LNCAP (cell line): ENCODE results near the gene MOV10L1.
A peak's percentile ranks its signal among the peaks of the same experiment; 100 is the strongest.

Experiments used
- TF ChIP-seq, protein P1 (sequence below): fragments of 450-650 bp; IDR thresholded peaks from 2 replicates; pipeline ENCODE4 v1.5.1; 2017; ENCODE audit warnings: mild to moderate bottlenecking

Gene MOV10L1

DNA sequence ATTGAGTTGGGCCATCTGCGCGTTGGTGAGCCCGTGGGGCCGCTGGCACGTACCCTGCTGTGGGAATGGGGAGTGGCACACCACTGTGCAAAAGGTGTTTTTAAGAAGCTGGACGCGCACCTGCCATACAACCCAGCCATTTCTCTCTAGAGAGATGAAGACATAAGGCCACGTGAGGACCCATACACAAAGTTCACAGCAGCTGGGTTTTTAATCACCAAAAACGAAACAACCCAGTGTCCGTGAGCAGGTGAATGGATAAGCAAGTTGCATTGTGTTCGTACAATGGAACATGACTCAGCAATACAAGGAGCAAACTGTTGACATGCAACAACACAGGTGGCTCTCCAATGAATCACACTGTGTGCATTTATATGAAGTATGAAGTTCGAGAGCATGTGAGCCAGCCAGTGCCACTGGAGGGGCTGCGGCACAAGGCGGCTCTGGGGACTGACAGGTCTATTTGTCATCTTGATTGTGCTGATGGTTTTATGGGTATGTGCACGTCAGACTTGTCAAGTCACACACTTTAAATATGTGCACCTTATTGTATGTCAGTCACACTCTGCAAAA, 50.1 kb downstream of the MOV10L1 start:
- TF ChIP-seq, protein P1, sequence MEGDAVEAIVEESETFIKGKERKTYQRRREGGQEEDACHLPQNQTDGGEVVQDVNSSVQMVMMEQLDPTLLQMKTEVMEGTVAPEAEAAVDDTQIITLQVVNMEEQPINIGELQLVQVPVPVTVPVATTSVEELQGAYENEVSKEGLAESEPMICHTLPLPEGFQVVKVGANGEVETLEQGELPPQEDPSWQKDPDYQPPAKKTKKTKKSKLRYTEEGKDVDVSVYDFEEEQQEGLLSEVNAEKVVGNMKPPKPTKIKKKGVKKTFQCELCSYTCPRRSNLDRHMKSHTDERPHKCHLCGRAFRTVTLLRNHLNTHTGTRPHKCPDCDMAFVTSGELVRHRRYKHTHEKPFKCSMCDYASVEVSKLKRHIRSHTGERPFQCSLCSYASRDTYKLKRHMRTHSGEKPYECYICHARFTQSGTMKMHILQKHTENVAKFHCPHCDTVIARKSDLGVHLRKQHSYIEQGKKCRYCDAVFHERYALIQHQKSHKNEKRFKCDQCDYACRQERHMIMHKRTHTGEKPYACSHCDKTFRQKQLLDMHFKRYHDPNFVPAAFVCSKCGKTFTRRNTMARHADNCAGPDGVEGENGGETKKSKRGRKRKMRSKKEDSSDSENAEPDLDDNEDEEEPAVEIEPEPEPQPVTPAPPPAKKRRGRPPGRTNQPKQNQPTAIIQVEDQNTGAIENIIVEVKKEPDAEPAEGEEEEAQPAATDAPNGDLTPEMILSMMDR = no peak

DNA sequence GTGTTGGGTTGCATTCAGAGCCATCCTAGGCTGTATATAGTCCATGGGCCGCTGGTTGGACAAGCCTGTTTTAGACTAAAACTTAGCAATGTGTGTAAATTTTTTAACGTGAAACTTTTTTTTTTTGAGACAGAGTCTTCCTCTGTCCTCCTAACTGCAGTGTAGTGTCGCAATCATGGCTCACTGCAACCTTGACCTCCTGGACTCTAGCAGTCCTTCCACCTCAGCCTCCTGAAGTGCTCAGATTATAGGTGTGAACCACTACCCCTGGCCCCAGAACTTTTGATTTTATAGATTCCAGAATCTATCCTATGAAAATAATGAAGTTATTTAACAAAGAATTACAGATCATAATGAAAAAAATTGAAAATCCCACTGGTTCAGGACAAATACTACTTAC, 50.8 kb downstream of the MOV10L1 start:
- TF ChIP-seq, protein P1 = no peak

DNA sequence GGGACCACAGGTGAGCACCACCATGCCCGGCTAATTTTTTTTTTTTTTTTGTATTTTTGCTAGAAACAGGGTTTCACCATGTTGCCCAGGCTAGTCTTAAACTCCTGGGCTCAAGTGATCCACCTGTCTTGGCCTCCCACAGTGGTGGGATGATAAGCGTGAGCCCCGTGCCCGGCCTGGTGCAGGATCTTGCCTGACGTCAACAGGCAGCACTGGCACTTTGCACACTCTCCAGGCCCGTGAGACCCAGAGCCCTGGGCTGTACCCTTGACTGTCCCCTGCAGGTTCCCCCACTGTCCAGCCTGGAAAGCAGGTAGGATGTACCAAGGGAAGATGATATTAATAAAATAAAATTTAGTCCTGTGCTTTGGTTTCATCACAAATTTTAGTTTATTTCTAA, 51.7 kb downstream of the MOV10L1 start:
- TF ChIP-seq, protein P1 = no peak

DNA sequence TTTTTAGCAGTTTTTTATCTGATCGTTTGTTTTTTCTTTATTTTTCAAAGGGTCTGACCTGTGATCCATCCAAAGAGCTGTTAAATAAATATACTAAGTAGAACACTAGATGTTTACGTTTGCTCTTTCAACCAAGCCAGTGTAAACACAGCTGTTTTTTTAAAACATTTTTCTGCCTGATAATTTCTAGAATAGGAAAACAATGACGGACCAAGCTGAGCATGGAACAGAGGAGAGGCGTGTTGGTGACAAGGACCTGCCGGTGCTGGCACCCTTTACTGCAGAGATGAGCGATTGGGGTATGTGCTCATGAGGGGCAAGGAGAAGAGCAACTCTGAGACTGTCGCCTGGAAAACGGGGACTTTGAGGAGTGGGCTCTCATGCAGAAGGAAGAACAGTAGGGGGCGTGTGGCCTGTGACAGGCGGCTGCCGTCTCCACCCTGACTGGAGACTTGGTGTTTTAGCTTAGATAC, 52.1 kb downstream of the MOV10L1 start:
- TF ChIP-seq, protein P1 = peak; percentile 56; the same call in 1 of the 2 replicates

DNA sequence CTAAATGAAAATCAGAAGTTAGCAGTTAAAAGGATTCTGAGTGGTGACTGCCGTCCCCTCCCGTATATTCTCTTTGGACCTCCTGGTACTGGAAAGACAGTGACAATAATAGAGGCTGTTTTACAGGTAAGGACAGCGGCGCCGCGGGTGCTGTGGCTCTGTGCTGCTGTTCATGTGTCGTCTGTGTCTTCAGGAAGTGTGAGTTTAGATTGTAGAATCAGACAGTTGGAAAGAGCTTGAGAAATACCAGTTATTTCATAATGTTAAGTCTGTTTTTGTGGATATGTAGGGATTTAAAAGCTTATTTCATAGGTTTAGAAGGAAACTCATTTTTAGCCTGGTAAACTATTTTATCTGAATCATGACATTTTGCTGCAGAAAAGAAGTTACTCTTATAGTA, 53.3 kb downstream of the MOV10L1 start:
- TF ChIP-seq, protein P1 = no peak

DNA sequence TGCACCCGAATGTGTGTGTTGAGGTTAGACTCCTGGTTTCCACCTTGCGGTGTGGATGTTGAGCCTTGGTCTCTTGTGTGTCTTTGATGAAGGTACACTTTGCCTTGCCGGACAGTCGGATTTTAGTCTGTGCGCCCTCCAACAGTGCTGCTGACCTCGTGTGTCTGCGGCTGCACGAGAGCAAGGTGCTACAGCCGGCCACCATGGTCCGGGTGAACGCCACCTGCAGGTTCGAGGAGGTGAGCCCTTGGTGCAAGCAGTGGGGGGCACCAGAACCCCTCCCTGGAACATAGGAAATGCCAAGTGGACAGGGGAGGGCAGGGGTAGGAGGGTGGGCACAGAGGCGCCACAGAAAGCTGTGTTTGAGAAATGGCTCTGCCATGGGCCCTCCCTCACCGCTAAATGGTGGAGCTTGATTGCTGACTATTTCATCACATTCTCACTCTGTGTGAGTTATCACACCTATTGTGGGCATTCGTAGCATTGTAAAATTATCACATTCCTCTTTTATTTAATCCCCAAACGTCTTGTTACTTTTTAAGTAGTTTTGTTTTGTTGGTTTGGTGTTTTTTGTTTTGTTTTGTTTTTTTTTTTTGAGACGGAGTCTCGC, 54.3 kb downstream of the MOV10L1 start:
- TF ChIP-seq, protein P1 = no peak

DNA sequence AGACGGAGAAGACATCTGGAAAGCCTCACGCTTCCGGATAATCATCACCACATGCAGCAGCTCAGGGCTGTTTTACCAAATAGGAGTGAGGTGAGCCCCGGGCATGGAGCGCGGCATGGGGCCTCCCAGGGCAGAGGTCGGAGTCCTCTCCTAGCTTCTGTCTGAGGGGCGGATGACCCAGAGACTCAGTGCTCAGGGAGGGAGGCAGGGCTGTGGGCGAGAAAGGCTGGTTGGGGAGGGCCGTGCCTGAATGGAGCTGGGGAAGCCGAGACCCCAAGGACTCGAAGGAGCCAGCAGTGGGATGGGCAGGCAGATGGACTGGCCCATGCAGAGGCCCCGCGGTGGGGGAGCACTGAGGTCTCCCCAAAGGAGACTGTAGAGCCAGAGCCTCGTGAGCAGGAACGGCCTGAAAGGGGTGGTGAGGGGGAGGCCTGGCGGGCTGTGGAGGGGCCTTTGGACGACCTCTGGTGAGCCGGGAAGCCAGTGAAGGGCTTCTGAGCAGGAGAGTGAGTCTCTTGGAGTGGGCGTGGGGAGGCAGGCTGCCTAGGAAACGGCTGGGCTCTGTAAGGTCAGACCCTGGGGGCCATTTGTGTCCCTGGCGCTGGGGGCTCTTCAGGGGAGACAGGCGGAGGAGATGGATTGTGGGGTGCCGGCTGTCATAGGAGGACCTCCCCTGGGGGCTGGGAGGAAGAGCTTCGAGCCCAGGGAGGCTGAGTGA, 56.1 kb downstream of the MOV10L1 start:
- TF ChIP-seq, protein P1 = no peak
